HG02852 (cell line): ENCODE data around the gene MRPL33.

ENCODE experiments used
- ATAC-seq: cut with Tn5 transposase; IDR thresholded peaks from one replicate; pipeline ENCODE4 v1.9.1; 2021; ENCODE audit warnings: mild to moderate bottlenecking, moderate library complexity; ENCODE audit not compliant: unreplicated experiment

The MRPL33 gene

GRCh38 chr2:27776097-27776496, 4.6 kb downstream of the MRPL33 start:
- ATAC-seq: no peak

GRCh38 chr2:27776696-27777095, 5.2 kb downstream of the MRPL33 start:
- no peak for ATAC-seq

- ATAC-seq: no peak
Measured at GRCh38 chr2:27779417-27780055, 8.0 kb downstream of the MRPL33 start.

- ATAC-seq: no peak
Measured at GRCh38 chr2:27781496-27781895, 10.0 kb downstream of the MRPL33 start.

- no peak for ATAC-seq
Measured at GRCh38 chr2:27782701-27783100, 11.2 kb downstream of the MRPL33 start.

GRCh38 chr2:27790796-27791195, 19.3 kb downstream of the MRPL33 start:
- ATAC-seq: no peak

GRCh38 chr2:27792759-27793158, 21.2 kb downstream of the MRPL33 start:
- no peak for ATAC-seq

- ATAC-seq: no peak
Measured at GRCh38 chr2:27795093-27795834, 23.7 kb downstream of the MRPL33 start.

- ATAC-seq: no peak
Measured at GRCh38 chr2:27795868-27796277, 24.4 kb downstream of the MRPL33 start.

- ATAC-seq: no peak
Measured at GRCh38 chr2:27796791-27797765, 25.6 kb downstream of the MRPL33 start.

GRCh38 chr2:27797841-27798240, 26.3 kb downstream of the MRPL33 start:
- ATAC-seq: no peak

- no peak for ATAC-seq
Measured at GRCh38 chr2:27798486-27798885, 27.0 kb downstream of the MRPL33 start.

GRCh38 chr2:27798948-27799645, 27.6 kb downstream of the MRPL33 start:
- no peak for ATAC-seq

- ATAC-seq: no peak
Measured at GRCh38 chr2:27799646-27800010, 28.1 kb downstream of the MRPL33 start.

GRCh38 chr2:27800856-27801255, 29.3 kb downstream of the MRPL33 start:
- no peak for ATAC-seq

- no peak for ATAC-seq
Measured at GRCh38 chr2:27802547-27802946, 31.0 kb downstream of the MRPL33 start.

- no peak for ATAC-seq
Measured at GRCh38 chr2:27803046-27803445, 31.5 kb downstream of the MRPL33 start.

GRCh38 chr2:27804146-27804545, 32.6 kb downstream of the MRPL33 start:
- no peak for ATAC-seq

- ATAC-seq: no peak
Measured at GRCh38 chr2:27805180-27805579, 33.7 kb downstream of the MRPL33 start.

- ATAC-seq: no peak
Measured at GRCh38 chr2:27806311-27807059, 35.0 kb downstream of the MRPL33 start.
